ENCODE measurements around the gene TIFAB. TPM values are rescaled to one million over a fixed set of nuclear protein-coding genes. Genes with fewer than 3 reads are reported as not detected.

Gene TIFAB
- total and polyA plus RNA-seq, 2 experiments from 2014 or later = not detected

DNA sequence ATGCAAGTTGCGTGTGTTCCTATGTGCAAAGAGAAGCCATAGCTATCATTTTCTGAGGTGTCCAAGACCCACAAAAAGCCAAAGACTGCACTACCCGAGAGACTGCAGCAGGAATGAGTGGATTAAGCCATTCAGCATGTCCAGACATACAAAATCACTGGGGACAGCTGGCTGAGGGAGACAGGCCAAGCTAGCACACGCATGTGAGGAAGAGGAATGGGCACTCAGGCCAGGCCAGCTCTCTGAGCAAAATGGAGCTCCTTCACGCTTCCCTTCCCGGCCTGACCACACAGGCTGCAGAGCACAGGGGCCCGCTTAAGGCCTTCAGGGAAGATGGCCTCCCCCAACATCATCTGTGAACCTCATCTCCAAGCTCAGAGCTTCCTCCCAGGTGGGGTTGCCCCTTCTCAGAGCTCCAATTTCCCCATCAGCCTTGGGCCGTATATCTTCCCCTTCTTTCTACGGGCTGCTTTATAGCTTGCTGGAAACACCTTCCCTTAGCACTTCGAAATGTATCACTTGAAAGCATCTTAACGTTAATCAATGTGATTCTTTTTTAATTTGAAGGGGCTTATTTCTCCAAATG, 13.4 kb downstream of the TIFAB start (continued):
- TF ChIP-seq REST (IDR thresholded peaks at IDR 0.05; ENCODE audit: unreplicated experiment) = no peak
- TF ChIP-seq ETS1 (IDR thresholded peaks at IDR 0.05) = no peak

DNA sequence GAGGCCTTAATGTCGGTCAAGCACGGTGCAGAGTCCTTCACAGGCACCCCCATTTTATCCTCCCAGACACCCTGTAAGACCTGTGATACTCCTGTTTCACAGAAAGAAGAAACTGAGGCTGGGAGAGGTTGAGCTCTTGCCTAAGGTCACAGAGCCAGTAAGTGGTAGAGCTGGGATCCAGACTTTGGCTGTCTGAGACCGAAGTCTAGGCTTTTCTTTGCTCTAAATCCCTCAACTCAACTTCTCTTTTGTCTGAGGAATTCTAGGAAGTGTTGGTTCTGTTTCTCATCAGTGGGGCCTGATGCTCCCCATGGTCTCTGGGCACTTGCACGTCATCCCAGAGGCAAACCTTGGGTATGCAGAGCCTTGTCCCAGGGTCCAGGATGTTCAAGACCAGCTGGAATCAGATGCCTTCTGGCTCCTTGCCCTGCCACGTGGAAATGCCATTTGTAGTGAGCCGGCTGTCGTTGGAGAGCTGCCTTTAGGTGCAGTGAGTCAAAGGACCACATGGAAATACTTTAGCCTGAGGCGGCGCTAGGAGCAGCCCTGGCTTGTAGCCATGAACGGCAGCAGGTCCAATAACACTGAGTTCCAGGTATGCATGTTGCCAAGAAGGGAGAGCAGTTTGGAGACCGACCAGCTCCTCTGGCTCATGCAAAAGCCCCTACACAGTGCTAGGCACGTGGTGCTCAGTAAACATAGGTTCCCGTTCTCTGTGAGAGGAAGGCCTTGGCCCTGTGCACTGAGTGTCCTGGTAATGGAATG, 14.2 kb downstream of the TIFAB start:
- Histone ChIP-seq H3K79me2 (replicated peaks; ENCODE audit: insufficient read depth) (no peaks in the 10 kb centered on the region), H2AFZ (no peak overlapping the region; the same call in 1 of the 2 replicates), H3K9me2 (ENCODE audit: insufficient read depth) (no peaks in the 10 kb centered on the region), H3K4me3 (no peak overlapping the region), H3K4me2 (no peak overlapping the region), H3K27me3 (ENCODE audit: insufficient read depth) (no peaks in the 10 kb centered on the region), H3K27ac (ENCODE audit: low read depth) (no peak overlapping the region), H4K20me1 (replicated peaks; ENCODE audit: insufficient read depth) (no peaks in the 10 kb centered on the region), H3F3A (replicated peaks; ENCODE audit: low read depth) (no peaks in the 10 kb centered on the region), H3K36me3 (ENCODE audit: insufficient read depth) (no peaks in the 10 kb centered on the region), H3K4me1 (ENCODE audit: insufficient read depth) (no peaks in the 10 kb centered on the region)
- Mint-ChIP-seq H3K27ac (no peak overlapping the region), H3K4me1 (peaks cover 15% of the 10 kb centered on the region), H3K27me3 (ENCODE audit: insufficient read depth, low read depth, poor library complexity) (peaks cover 4% of the 10 kb centered on the region), H3K36me3 (ENCODE audit: low read depth) (no peaks in the 10 kb centered on the region), H3K9me3 (no peaks in the 10 kb centered on the region), H3K4me3 (no peak overlapping the region)
- peak; percentile 27; the same call in 1 of the 3 replicates for ATAC-seq
- DNase-seq (ENCODE audit: low spot score) = no peak
- TF ChIP-seq ZNF331 (CRISPR knock-in tag; IDR thresholded peaks at IDR 0.05; ENCODE audit: low read depth) = no peak
- TF ChIP-seq, protein P1, sequence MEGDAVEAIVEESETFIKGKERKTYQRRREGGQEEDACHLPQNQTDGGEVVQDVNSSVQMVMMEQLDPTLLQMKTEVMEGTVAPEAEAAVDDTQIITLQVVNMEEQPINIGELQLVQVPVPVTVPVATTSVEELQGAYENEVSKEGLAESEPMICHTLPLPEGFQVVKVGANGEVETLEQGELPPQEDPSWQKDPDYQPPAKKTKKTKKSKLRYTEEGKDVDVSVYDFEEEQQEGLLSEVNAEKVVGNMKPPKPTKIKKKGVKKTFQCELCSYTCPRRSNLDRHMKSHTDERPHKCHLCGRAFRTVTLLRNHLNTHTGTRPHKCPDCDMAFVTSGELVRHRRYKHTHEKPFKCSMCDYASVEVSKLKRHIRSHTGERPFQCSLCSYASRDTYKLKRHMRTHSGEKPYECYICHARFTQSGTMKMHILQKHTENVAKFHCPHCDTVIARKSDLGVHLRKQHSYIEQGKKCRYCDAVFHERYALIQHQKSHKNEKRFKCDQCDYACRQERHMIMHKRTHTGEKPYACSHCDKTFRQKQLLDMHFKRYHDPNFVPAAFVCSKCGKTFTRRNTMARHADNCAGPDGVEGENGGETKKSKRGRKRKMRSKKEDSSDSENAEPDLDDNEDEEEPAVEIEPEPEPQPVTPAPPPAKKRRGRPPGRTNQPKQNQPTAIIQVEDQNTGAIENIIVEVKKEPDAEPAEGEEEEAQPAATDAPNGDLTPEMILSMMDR (conservative IDR thresholded peaks at IDR 0.05; ENCODE audit: low read depth in 2 of 2) = no peak
- no peak for TF ChIP-seq STAT1 (IDR thresholded peaks at IDR 0.05; ENCODE audit: unreplicated experiment)
- no peak for TF ChIP-seq EZH2phosphoT487 (IDR thresholded peaks at IDR 0.05; ENCODE audit: unreplicated experiment)
- no peak for TF ChIP-seq NANOG (IDR thresholded peaks at IDR 0.05; ENCODE audit: borderline replicate concordance)
- TF ChIP-seq REST (IDR thresholded peaks at IDR 0.05; ENCODE audit: unreplicated experiment) = no peak
- no peak for TF ChIP-seq ZNF114 (CRISPR knock-in tag; IDR thresholded peaks at IDR 0.05)
- no peak for TF ChIP-seq ETS1 (IDR thresholded peaks at IDR 0.05)
- no peak for TF ChIP-seq EZH2 (IDR thresholded peaks at IDR 0.05; ENCODE audit: low read depth, unreplicated experiment)

Measured in GM23338 (cell line).